Ascending aorta (tissue), 2 donors: ENCODE measurements around the gene HOXA13. TPM values are rescaled to one million over a fixed set of nuclear protein-coding genes. Genes with fewer than 3 reads are reported as not detected.

Experiments
- DNase-seq, 2 donors: peaks; one replicate each; pipeline ENCODE4 v3.0.0-alpha.2; 2019; ENCODE audit warnings: low spot score in 2 of 2
- H3K27ac ChIP-seq, 2 donors: fragments of 200-600 bp; sonication (generic); one replicate each; pipeline ENCODE4 v1.5.1; 2016 to 2017; ENCODE audit warnings: mild to moderate bottlenecking in 1 of 2
- H3K27me3 ChIP-seq: fragments of 200-600 bp; sonication (generic); one replicate; pipeline ENCODE4 v1.5.1; 2017
- H3K36me3 ChIP-seq, 2 donors: fragments of 200-600 bp; sonication (generic); one replicate each; pipeline ENCODE4 v1.5.1; 2016
- H3K4me1 ChIP-seq, 2 donors: fragments of 200-600 bp; sonication (generic); one replicate each; pipeline ENCODE4 v1.5.1; 2016 to 2017; ENCODE audit warnings: mild to moderate bottlenecking in 1 of 2
- H3K4me3 ChIP-seq, 2 donors: fragments of 200-600 bp; sonication (generic); one replicate each; pipeline ENCODE4 v1.5.1; 2016 to 2017; ENCODE audit warnings: mild to moderate bottlenecking in 1 of 2
- H3K9me3 ChIP-seq, 2 donors: fragments of 200-600 bp; sonication (generic); one replicate each; pipeline ENCODE4 v1.5.1; 2016
- CTCF ChIP-seq, 3 experiments: fragments of 200-600 bp in 2 of 3; fragments of 450-650 bp in 1 of 3; sonication (generic) in 2 of 3; IDR thresholded peaks; one replicate each; pipeline ENCODE4 v1.5.1; 2016 to 2019; ENCODE audit warnings: antibody characterized with exemption in 3 of 3, mild to moderate bottlenecking in 1 of 3, moderate library complexity in 1 of 3
- intact Hi-C: fragments of 100-400 bp; cut with DNase I; formaldehyde crosslinking; loops from one replicate; pipeline ENCODE4 v1.15.1; 2023
- total RNA-seq: library from RNA; depleted of rRNA; stranded (reverse); fragments of >200 nt; gene quantifications from one replicate; pipeline ENCODE4 v1.1.0, GENCODE V29; 2016

Gene HOXA13
- total RNA-seq, result not detected

- Histone ChIP-seq H3K4me3 (peak within 1 kb of the TSS; percentile 46 to 60), H3K4me1 (peaks cover 15 to 17% of the 10 kb centered on the region in 2 donors), H3K9me3 (no peaks in the 10 kb centered on the region), H3K36me3 (no peaks in the 10 kb centered on the region), H3K27ac (no peak within 1 kb of the TSS), H3K27me3 (peaks cover 75% of the 10 kb centered on the region)
- intact Hi-C loops, result loop anchor here (5.0 to 10.0 kb wide), 6 partner anchors 375 to 1215 kb away; partner anchors contain the start of gene CREB5
- no peak for TF ChIP-seq CTCF (IDR thresholded peaks at IDR 0.05)
- DNase-seq, result peak in 1 of 2 donors; percentile 58
Measured at GRCh38 chr7:27199849-27200760, at the start of gene HOXA13. Gene HOXA13 (minus strand): TSS chr7:27200091. CDS start chr7:27200077, 14 bp downstream.

GRCh38 chr7:27248911-27249723 is 49.2 kb upstream of the HOXA13 start:
- no peak overlapping the region for H3K27ac ChIP-seq
- H3K4me3 ChIP-seq, result no peak overlapping the region
- H3K36me3 ChIP-seq, result no peaks in the 10 kb centered on the region
- no peaks in the 10 kb centered on the region for H3K9me3 ChIP-seq
- peak in 1 of 2 donors; percentile 37 for DNase-seq
- intact Hi-C loops, result no loop called here
- H3K4me1 ChIP-seq, result peaks cover 3 to 17% of the 10 kb centered on the region in 2 donors
- TF ChIP-seq CTCF (IDR thresholded peaks at IDR 0.05), result no peak
- peaks cover 41% of the 10 kb centered on the region for H3K27me3 ChIP-seq

- Histone ChIP-seq H3K36me3 (no peaks in the 10 kb centered on the region), H3K4me3 (no peak overlapping the region), H3K9me3 (no peaks in the 10 kb centered on the region), H3K27me3 (peaks cover 45% of the 10 kb centered on the region), H3K27ac (no peak overlapping the region), H3K4me1 (peaks cover 4 to 17% of the 10 kb centered on the region in 2 donors)
- DNase-seq, result peak in 1 of 2 donors; percentile 9
- no peak for TF ChIP-seq CTCF (IDR thresholded peaks at IDR 0.05)
- intact Hi-C loops, result no loop called here
Measured at GRCh38 chr7:27248427-27248806, 48.5 kb upstream of the HOXA13 start.

GRCh38 chr7:27247452-27248426 is 47.8 kb upstream of the HOXA13 start:
- TF ChIP-seq CTCF (IDR thresholded peaks at IDR 0.05), result no peak
- intact Hi-C loops, result no loop called here
- Histone ChIP-seq H3K27me3 (peaks cover 46% of the 10 kb centered on the region), H3K36me3 (no peaks in the 10 kb centered on the region), H3K27ac (no peak overlapping the region), H3K4me3 (no peak overlapping the region), H3K4me1 (peaks cover 6 to 20% of the 10 kb centered on the region in 2 donors), H3K9me3 (no peaks in the 10 kb centered on the region)
- no peak for DNase-seq

- TF ChIP-seq CTCF (IDR thresholded peaks at IDR 0.05), result no peak
- no peak overlapping the region for H3K27ac ChIP-seq
- peaks cover 6 to 23% of the 10 kb centered on the region in 2 donors for H3K4me1 ChIP-seq
- peaks cover 45% of the 10 kb centered on the region for H3K27me3 ChIP-seq
- DNase-seq, result no peak
- no peaks in the 10 kb centered on the region for H3K36me3 ChIP-seq
- no peak overlapping the region for H3K4me3 ChIP-seq
- intact Hi-C loops, result no loop called here
- H3K9me3 ChIP-seq, result no peaks in the 10 kb centered on the region
Measured at GRCh38 chr7:27247000-27247399, 47.1 kb upstream of the HOXA13 start.
